ENCODE results near the gene PHOSPHO1. TPM values are rescaled to one million over a fixed set of nuclear protein-coding genes. Genes with fewer than 3 reads are reported as not detected.
"Not testable (repeated sequence)": the region's sequence is repeated elsewhere in the genome, so short reads cannot be mapped to it uniquely, and the experiment has no call there.

Gene PHOSPHO1
- total RNA-seq, 1 donor from 2014 or later: not detected

- Mint-ChIP-seq H3K9me3 (no peaks in the 10 kb centered on the region), H3K36me3 (ENCODE audit: low read depth) (no peaks in the 10 kb centered on the region), H3K4me3 (peak overlapping the region; percentile 89), H3K27me3 (ENCODE audit: insufficient read depth) (peaks cover 8% of the 10 kb centered on the region), H3K27ac (peak overlapping the region; percentile 98), H3K4me1 (ENCODE audit: low read depth) (peaks cover 49% of the 10 kb centered on the region)
- intact Hi-C loops (cut with micrococcal nuclease): loop anchor here (5.0 to 10.0 kb wide), 4 partner anchors 151 to 767 kb away; partner anchors contain the start of genes CALCOCO2 and SPOP
- no peak for DNase-seq (ENCODE audit: low spot score)
Observed at GRCh38 chr17:49191409-49191916, 39.1 kb downstream of the PHOSPHO1 start.

GRCh38 chr17:49190932-49191331 is 39.7 kb downstream of the PHOSPHO1 start:
- Mint-ChIP-seq H3K27me3 (ENCODE audit: insufficient read depth) (peaks cover 8% of the 10 kb centered on the region), H3K4me3 (peak overlapping the region; percentile 61), H3K36me3 (ENCODE audit: low read depth) (no peaks in the 10 kb centered on the region), H3K27ac (no peak overlapping the region), H3K9me3 (peaks cover 5% of the 10 kb centered on the region), H3K4me1 (ENCODE audit: low read depth) (peaks cover 47% of the 10 kb centered on the region)
- no peak for DNase-seq (ENCODE audit: low spot score)
- intact Hi-C loops (cut with micrococcal nuclease): loop anchor here (5.0 to 10.0 kb wide), 4 partner anchors 151 to 766 kb away; partner anchors contain the start of genes CALCOCO2 and SPOP

- Mint-ChIP-seq H3K27me3 (ENCODE audit: insufficient read depth) (peaks cover 9% of the 10 kb centered on the region), H3K27ac (no peak overlapping the region), H3K4me1 (ENCODE audit: low read depth) (peaks cover 19% of the 10 kb centered on the region), H3K4me3 (no peak overlapping the region), H3K9me3 (peaks cover 20% of the 10 kb centered on the region), H3K36me3 (ENCODE audit: low read depth) (peaks cover 5% of the 10 kb centered on the region)
- intact Hi-C loops (cut with micrococcal nuclease): no loop called here
- DNase-seq (ENCODE audit: low spot score): no peak
Observed at GRCh38 chr17:49187301-49187700, 43.3 kb downstream of the PHOSPHO1 start.

- H3K9me3 Mint-ChIP-seq: peaks cover 20% of the 10 kb centered on the region
- H3K27ac Mint-ChIP-seq; DNase-seq (ENCODE audit: low spot score); H3K4me1 Mint-ChIP-seq (ENCODE audit: low read depth); H3K4me3 Mint-ChIP-seq; H3K27me3 Mint-ChIP-seq (ENCODE audit: insufficient read depth); H3K36me3 Mint-ChIP-seq (ENCODE audit: low read depth); intact Hi-C loops (cut with micrococcal nuclease): not testable (repeated sequence)
Observed at GRCh38 chr17:49185381-49185780, 45.2 kb downstream of the PHOSPHO1 start.

- H3K4me3 Mint-ChIP-seq; intact Hi-C loops (cut with micrococcal nuclease); H3K27ac Mint-ChIP-seq; DNase-seq (ENCODE audit: low spot score); H3K36me3 Mint-ChIP-seq (ENCODE audit: low read depth); H3K4me1 Mint-ChIP-seq (ENCODE audit: low read depth); H3K27me3 Mint-ChIP-seq (ENCODE audit: insufficient read depth): not testable (repeated sequence)
- H3K9me3 Mint-ChIP-seq: peaks cover 20% of the 10 kb centered on the region
Observed at GRCh38 chr17:49184522-49184921, 46.1 kb downstream of the PHOSPHO1 start.

- intact Hi-C loops (cut with micrococcal nuclease): no loop called here
- peaks cover 5% of the 10 kb centered on the region for H3K4me1 Mint-ChIP-seq (ENCODE audit: low read depth)
- H3K36me3 Mint-ChIP-seq (ENCODE audit: low read depth): peaks cover 5% of the 10 kb centered on the region
- no peak for DNase-seq (ENCODE audit: low spot score)
- H3K27me3 Mint-ChIP-seq (ENCODE audit: insufficient read depth): peaks cover 7% of the 10 kb centered on the region
- H3K9me3 Mint-ChIP-seq: peaks cover 20% of the 10 kb centered on the region
- H3K27ac Mint-ChIP-seq: no peak overlapping the region
- H3K4me3 Mint-ChIP-seq: no peak overlapping the region
Observed at GRCh38 chr17:49183801-49184200, 46.8 kb downstream of the PHOSPHO1 start.

GRCh38 chr17:49183341-49183740 is 47.2 kb downstream of the PHOSPHO1 start:
- Mint-ChIP-seq H3K9me3 (peaks cover 20% of the 10 kb centered on the region), H3K36me3 (ENCODE audit: low read depth) (peaks cover 5% of the 10 kb centered on the region), H3K27me3 (ENCODE audit: insufficient read depth) (peaks cover 10% of the 10 kb centered on the region), H3K27ac (no peak overlapping the region), H3K4me3 (no peak overlapping the region), H3K4me1 (ENCODE audit: low read depth) (peaks cover 5% of the 10 kb centered on the region)
- intact Hi-C loops (cut with micrococcal nuclease): no loop called here
- no peak for DNase-seq (ENCODE audit: low spot score)

GRCh38 chr17:49180998-49181635 is 49.5 kb downstream of the PHOSPHO1 start:
- H3K36me3 Mint-ChIP-seq (ENCODE audit: low read depth): peaks cover 5% of the 10 kb centered on the region

GRCh38 chr17:49180303-49180702 is 50.3 kb downstream of the PHOSPHO1 start:
- Mint-ChIP-seq H3K4me1 (ENCODE audit: low read depth) (peaks cover 5% of the 10 kb centered on the region), H3K27ac (no peak overlapping the region), H3K4me3 (no peak overlapping the region), H3K27me3 (ENCODE audit: insufficient read depth) (peaks cover 8% of the 10 kb centered on the region), H3K36me3 (ENCODE audit: low read depth) (peaks cover 6% of the 10 kb centered on the region), H3K9me3 (peaks cover 30% of the 10 kb centered on the region)
- intact Hi-C loops (cut with micrococcal nuclease): loop anchor here (1.0 to 2.0 kb wide), 3 partner anchors 38 to 110 kb away; no protein-coding TSS in a partner anchor
- DNase-seq (ENCODE audit: low spot score): peak; percentile 32

More at GRCh38 chr17:49180998-49181635, 49.5 kb downstream of the PHOSPHO1 start:
- H3K27me3 Mint-ChIP-seq (ENCODE audit: insufficient read depth): peaks cover 10% of the 10 kb centered on the region
- peaks cover 30% of the 10 kb centered on the region for H3K9me3 Mint-ChIP-seq
- H3K4me1 Mint-ChIP-seq (ENCODE audit: low read depth): peaks cover 5% of the 10 kb centered on the region
- no peak overlapping the region for H3K4me3 Mint-ChIP-seq
- H3K27ac Mint-ChIP-seq: no peak overlapping the region
- DNase-seq (ENCODE audit: low spot score): no peak
- intact Hi-C loops (cut with micrococcal nuclease): loop anchor here (1.0 to 2.0 kb wide), 3 partner anchors 38 to 109 kb away; no protein-coding TSS in a partner anchor

GRCh38 chr17:49175978-49176377 is 54.6 kb downstream of the PHOSPHO1 start:
- H3K4me3 Mint-ChIP-seq; DNase-seq (ENCODE audit: low spot score); H3K36me3 Mint-ChIP-seq (ENCODE audit: low read depth); H3K27ac Mint-ChIP-seq; intact Hi-C loops (cut with micrococcal nuclease); H3K4me1 Mint-ChIP-seq (ENCODE audit: low read depth): not testable (repeated sequence)
- Mint-ChIP-seq H3K9me3 (peaks cover 36% of the 10 kb centered on the region), H3K27me3 (ENCODE audit: insufficient read depth) (peaks cover 14% of the 10 kb centered on the region)

Other genes starting within 250 kb of the PHOSPHO1 start
- gene IGF2BP1, start 233.4 kb downstream of the PHOSPHO1 start, total RNA-seq: not detected in 2 replicates
- 0.03 and 0.05 TPM in 2 replicates for gene B4GALNT2, start 98.0 kb downstream of the PHOSPHO1 start, total RNA-seq
- gene GNGT2, start 20.2 kb downstream of the PHOSPHO1 start, total RNA-seq: 16.5 and 18.4 TPM in 2 replicates
- 32.8 and 33.0 TPM in 2 replicates for gene ABI3, start 20.1 kb downstream of the PHOSPHO1 start, total RNA-seq
- 6.3 and 7.5 TPM in 2 replicates for gene ZNF652, start 131.5 kb upstream of the PHOSPHO1 start, total RNA-seq
- 395 and 401 TPM in 2 replicates for gene PHB1, start 184.1 kb upstream of the PHOSPHO1 start, total RNA-seq